ENCODE data around the gene SOAT1. TPM values are rescaled to one million over a fixed set of nuclear protein-coding genes. Genes with fewer than 3 reads are reported as not detected.

Gene SOAT1
- total and polyA plus RNA-seq, 10 of the 15 experiments (the other 5 are each of a cell fraction or from before 2014, with no cell fraction given): 8.6 to 68.5 (median 22.3) TPM

GRCh38 chr1:179318491-179318890 is 24.9 kb downstream of the SOAT1 start:
- Histone ChIP-seq H4K20me1 (ENCODE audit: control insufficient read depth, insufficient read depth) (no peaks in the 10 kb centered on the region), H3K36me3 (ENCODE audit: control insufficient read depth in 2 of 2, insufficient read depth in 2 of 2, low read length in 1 of 2) (peaks cover 0 to 2% of the 10 kb centered on the region in 2 experiments; a peak in 2 of 4 replicates), H3K27me3 (replicated peaks in 1 of 2; ENCODE audit: control insufficient read depth in 2 of 2, insufficient read depth in 2 of 2, low read length in 1 of 2) (no peaks in the 10 kb centered on the region), H3K4me1 (ENCODE audit: control insufficient read depth, insufficient read depth, low read length) (no peaks in the 10 kb centered on the region; the same call in 1 of the 2 replicates), H3K27ac (ENCODE audit: control insufficient read depth, insufficient read depth) (0 out of 2 replicates have a peak overlapping the region, but pooled peaks have one; percentile 66), H3K9ac (ENCODE audit: control insufficient read depth, insufficient read depth, low read length) (no peak overlapping the region), H3K4me3 (no peak overlapping the region), H3K79me2 (ENCODE audit: control insufficient read depth, insufficient read depth, low read length) (peaks cover 2% of the 10 kb centered on the region), H2AFZ (ENCODE audit: control insufficient read depth, low read depth, low read length) (no peak overlapping the region), H3K9me3 (replicated peaks; ENCODE audit: control insufficient read depth, insufficient read depth, low read length) (no peaks in the 10 kb centered on the region; the same call in 2 of the 3 replicates), H3K4me2 (ENCODE audit: control insufficient read depth, insufficient read depth) (no peak overlapping the region)
- BruUV-seq (replicated peaks): no TSS peak
- ATAC-seq (peak; percentile 73), DNase-seq (ENCODE audit: low read depth, low spot score) (no peak), FAIRE-seq (no peak)
- TF ChIP-seq SPI1 (IDR thresholded peaks at IDR 0.05; ENCODE audit: borderline replicate concordance, insufficient read depth, low read depth, low read length): peak; percentile 87
- TF ChIP-seq GATAD2B (conservative IDR thresholded peaks at IDR 0.05; ENCODE audit: low read depth): no peak
- SMC1A ChIA-PET (ENCODE audit: uncharacterized antibody, unreplicated experiment): interaction anchor here (0.9 to 3.5 kb wide), 4 partner anchors 18 to 192 kb away, joined by 3 to 21 read pairs (median 8); partner anchors contain the start of gene SOAT1
- in situ Hi-C loops (cut with MboI): no loop called here
- intact Hi-C loops (cut with micrococcal nuclease; ENCODE audit: unreplicated experiment): no loop called here
- RAD21 ChIA-PET (ENCODE audit: unreplicated experiment): interaction anchor here (0.8 to 1.0 kb wide), 2 partner anchors 24 to 193 kb away, joined by 3 read pairs; no protein-coding TSS in a partner anchor
- CTCF ChIA-PET: interaction anchor here (1.1 kb wide), 1 partner anchor 8 kb away, joined by 4 read pairs; no protein-coding TSS in a partner anchor
- POLR2A ChIA-PET: interaction anchor here (0.6 kb wide), 1 partner anchor 102 kb away, joined by 4 read pairs; no protein-coding TSS in a partner anchor
- 81% methylated on average over 5 of the region's 5 CpGs for WGBS (ENCODE audit: insufficient coverage, insufficient replicate concordance, low lambda C conversion rate, missing lambda C conversion rate)

GRCh38 chr1:179321533-179322216 is 28.1 kb downstream of the SOAT1 start:
- 90% methylated on average over 5 of the region's 5 CpGs for WGBS (ENCODE audit: insufficient coverage, insufficient replicate concordance, low lambda C conversion rate, missing lambda C conversion rate)
- Histone ChIP-seq H3K9me3 (replicated peaks; ENCODE audit: control insufficient read depth, insufficient read depth, low read length) (no peaks in the 10 kb centered on the region; the same call in 2 of the 3 replicates), H2AFZ (ENCODE audit: control insufficient read depth, low read depth, low read length) (no peak overlapping the region), H3K9ac (ENCODE audit: control insufficient read depth, insufficient read depth, low read length) (no peak overlapping the region), H3K4me1 (ENCODE audit: control insufficient read depth, insufficient read depth, low read length) (no peaks in the 10 kb centered on the region; the same call in 1 of the 2 replicates), H4K20me1 (ENCODE audit: control insufficient read depth, insufficient read depth) (no peaks in the 10 kb centered on the region), H3K4me2 (ENCODE audit: control insufficient read depth, insufficient read depth) (no peak overlapping the region), H3K27me3 (replicated peaks in 1 of 2; ENCODE audit: control insufficient read depth in 2 of 2, insufficient read depth in 2 of 2, low read length in 1 of 2) (no peaks in the 10 kb centered on the region), H3K4me3 (no peak overlapping the region), H3K27ac (ENCODE audit: control insufficient read depth, insufficient read depth) (no peak overlapping the region), H3K79me2 (ENCODE audit: control insufficient read depth, insufficient read depth, low read length) (peaks cover 2% of the 10 kb centered on the region), H3K36me3 (ENCODE audit: control insufficient read depth in 2 of 2, insufficient read depth in 2 of 2, low read length in 1 of 2) (peaks cover 0 to 5% of the 10 kb centered on the region in 2 experiments; a peak in 2 of 4 replicates)
- DNase-seq (ENCODE audit: low read depth, low spot score) (no peak), FAIRE-seq (no peak), ATAC-seq (no peak)
- SMC1A ChIA-PET (ENCODE audit: uncharacterized antibody, unreplicated experiment): no interaction called here
- TF ChIP-seq MEF2B (IDR thresholded peaks at IDR 0.05; ENCODE audit: partially characterized antibody, poor library complexity, severe bottlenecking) (no peak), KDM1A (IDR thresholded peaks at IDR 0.05; ENCODE audit: borderline replicate concordance) (no peak)
- intact Hi-C loops (cut with micrococcal nuclease; ENCODE audit: unreplicated experiment) (no loop called here), in situ Hi-C loops (cut with MboI) (no loop called here)
- BruUV-seq (replicated peaks): no TSS peak
- RAD21 ChIA-PET (ENCODE audit: unreplicated experiment): no interaction called here
- CTCF ChIA-PET: no interaction called here
- POLR2A ChIA-PET: no interaction called here
